Epidermal melanocyte (primary cell): Measurements from ENCODE around the gene CASZ1.

Experiments used
- DNase-seq: peaks from one replicate; pipeline ENCODE4 v3.0.0; 2011; ENCODE audit warnings: low spot score; ENCODE audit not compliant: insufficient read length

The CASZ1 gene

DNA sequence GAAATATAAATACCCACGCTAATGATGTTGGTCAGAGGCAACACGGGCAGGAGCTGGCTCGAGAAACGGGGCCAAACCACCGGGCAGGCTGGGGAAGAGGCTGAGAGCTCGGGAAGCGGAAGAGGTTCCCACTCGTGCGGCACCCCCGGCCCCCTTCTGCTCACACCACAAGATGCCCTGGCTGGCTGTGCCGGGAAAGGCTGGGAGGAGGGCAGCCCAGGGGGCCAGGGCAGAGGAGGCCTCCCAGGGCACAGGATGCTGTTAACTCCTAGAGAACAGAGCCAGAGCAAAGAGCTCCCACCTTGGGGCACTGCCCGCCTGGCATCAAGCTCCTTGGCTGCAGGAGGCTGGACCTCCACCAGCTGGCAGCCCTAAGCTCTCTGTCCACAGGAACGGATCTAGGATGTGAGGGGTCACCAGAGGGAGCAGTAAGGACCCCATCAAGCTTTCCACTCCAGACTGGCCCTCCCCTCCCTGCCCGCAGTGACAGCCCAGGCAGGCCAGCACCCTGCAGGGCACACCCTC, 44.8 kb downstream of the CASZ1 start:
- DNase-seq, result no peak

DNA sequence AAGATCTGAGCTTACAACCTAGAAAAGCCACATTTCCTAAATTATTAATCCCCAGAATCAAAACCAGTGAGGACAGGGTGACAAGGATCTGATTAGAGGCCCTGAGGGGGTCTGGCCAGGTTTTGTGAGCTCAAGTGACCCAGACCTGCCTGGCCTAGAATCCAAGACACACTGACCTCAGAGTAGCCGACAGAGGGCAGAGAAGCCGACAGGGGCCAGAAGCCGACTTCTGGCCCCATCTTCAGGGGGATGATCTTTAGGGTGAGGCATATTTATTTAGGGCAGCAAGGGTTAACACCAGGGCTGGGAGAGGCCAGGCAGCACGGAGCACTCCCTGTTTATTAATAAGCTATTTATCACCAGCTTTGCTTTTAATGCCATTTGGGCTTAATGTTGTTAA, 45.3 kb downstream of the CASZ1 start:
- DNase-seq, result no peak

DNA sequence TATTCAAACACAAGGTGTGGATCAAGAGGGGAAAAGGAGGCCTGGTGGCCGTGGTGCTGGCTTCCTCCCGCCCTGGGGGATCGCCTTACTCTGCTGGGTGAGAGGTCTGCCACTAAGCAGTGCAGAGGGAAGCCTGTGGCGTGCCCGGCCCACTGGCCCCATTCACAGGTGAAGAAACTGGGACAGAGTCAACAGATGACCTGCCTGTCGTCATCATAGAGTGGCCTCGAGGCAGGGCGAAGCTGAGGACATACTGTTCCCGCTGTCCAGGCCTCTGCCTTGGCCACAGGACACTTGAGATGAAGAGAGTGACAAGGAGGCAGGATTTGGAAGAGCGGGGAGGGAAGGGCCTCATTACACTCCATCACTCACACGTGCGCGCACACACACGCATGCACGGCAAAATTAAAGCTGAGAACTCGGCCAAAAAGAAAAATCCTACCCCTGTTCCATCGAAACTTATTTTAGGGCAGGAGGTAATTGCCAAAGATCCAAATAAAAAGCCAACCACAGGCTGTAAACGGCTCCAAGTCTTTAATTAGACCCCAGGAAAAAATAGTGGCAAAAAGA, 50.5 kb downstream of the CASZ1 start:
- no peak for DNase-seq

GRCh38 chr1:10745383-10745782, 51.1 kb downstream of the CASZ1 start:
- no peak for DNase-seq

- DNase-seq, result no peak
These were observed 51.7 kb downstream of the CASZ1 start for GRCh38 chr1:10744654-10745238.

- no peak for DNase-seq
These were observed 52.4 kb downstream of the CASZ1 start for GRCh38 chr1:10744029-10744428.

- DNase-seq, result no peak
These were observed 54.8 kb downstream of the CASZ1 start for GRCh38 chr1:10741696-10742095.

GRCh38 chr1:10740123-10740522, 56.3 kb downstream of the CASZ1 start:
- DNase-seq, result no peak

DNA sequence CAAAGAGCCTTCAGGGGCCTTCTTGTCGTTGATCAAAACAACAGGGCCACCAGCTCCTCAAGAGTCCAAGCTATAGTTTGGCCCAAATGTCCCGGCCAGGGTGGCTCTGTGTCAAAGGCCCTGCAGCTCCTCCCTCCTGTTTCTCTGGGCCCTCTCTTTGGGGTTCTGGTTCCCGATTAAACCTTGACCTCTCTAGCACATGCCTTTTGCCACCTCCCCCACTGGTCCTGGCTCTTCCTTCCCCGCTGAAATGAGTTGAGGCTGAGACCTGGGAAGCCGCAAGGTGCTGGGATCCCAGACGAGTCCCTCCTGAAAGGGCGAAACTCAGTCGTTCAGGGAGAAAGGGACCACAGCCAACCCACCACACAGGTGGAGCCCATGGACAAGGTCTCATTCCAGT, 56.9 kb downstream of the CASZ1 start:
- no peak for DNase-seq

DNA sequence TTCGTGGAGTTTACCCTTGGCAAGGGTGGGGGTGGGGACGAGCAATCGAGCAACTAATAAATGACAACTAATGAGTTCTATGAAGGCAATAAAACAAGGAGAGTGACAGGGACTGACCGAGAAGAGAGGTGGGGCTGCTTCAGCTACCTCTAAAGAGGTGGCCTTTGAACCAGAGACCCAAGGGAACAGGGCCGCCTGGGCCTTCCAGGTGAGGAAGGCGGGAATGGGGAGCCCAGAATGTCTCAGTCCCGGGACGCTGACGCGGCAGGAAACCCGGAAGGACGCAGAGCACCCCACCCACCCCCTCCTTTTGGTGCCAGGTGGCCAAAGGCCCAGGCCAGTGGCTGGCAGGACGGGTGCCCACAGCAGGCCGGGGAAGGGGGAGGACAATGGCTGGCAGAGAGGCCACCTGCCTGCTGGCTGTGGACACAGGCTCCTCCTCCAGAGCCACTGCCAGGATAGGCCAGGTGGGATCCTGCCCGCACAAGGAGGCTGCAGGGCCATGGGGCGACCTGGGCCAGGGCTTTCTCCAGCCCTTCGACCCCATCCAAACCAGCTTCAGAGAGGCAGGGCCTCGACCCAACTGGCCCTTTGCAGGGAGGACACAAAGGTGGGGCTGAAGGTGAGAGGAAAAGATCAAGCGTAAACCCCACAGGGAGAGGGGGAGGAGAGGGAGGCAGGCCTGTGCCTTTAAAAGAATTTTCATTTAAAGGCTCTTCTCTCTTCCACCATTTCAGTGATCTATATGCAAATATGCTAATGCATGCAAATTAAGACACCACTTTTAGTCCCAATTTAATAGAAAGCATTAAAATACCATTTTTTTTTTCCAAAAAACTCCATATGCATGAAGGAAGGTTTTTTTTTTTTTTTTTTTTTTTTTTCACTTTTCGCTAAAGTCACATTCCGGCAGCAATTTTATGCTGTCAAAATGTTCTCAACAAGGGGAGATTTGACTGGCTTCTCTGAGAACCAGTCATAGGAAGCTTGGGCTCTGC, 58.1 kb downstream of the CASZ1 start:
- DNase-seq, result no peak

DNA sequence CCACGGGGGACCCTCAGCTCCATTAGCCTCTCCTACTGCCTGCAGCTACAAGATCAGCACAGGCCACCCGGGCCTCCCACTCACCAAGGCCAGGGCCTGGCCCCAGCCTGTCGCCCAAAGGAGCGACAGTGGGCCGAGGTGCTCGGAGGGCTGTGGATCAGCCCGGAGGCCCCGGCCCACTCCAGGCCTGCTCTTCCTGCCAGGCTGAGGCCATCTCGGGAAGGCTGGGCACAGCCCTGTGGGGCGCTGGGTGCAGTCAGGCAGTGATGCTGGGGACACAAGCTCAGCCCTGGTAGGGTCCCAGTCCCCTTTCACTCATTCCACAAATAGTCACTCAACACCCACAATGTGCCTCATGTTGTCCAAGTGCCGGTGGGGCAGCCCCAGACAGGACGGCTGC, 58.8 kb downstream of the CASZ1 start:
- no peak for DNase-seq

DNA sequence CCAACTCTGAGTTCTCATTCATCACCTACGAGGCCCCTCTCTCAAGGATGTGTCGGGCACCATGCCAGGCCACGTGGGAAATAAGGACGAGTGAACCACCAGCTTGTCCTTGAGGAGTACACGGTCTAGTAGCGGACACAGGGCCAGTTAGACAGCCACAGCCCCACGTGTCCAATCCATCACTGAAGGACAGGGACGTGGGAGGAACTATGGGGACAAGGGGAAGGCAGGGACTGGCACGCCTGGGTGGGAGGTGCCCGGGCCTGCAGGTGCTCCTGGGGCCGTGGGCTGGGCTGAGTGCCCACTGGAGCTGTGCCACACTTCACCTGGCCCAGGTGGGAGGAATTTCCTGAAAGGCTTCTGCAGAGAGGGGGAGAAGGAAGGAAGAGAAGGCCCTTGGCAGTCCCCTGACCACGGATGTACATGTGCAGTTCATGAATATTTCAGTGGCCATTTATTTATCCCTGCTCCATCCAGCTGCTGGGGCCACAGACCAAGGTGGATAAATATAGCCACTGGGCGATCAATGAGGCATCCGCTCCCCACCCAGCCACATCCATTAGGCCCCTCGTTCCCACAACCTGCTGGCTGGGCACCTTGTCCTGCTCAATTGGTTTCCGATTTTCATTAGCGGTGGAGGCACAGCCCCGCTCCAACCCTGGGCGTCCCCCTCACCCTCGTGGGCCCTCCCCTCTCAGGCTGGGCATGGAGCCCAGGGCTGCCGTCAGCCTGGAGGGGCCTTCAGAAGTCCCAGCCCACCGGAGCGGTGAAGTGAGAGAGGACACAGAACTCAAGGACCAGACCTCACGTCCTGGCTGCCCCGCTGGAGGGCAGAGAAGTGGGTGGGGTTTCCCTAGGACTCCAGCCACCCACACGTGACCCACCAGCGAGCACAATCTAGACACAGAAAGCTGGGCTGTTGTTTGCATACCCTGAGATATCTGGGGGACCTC, 59.5 kb downstream of the CASZ1 start:
- DNase-seq, result no peak

GRCh38 chr1:10735563-10736305, 60.7 kb downstream of the CASZ1 start:
- no peak for DNase-seq

- no peak for DNase-seq
These were observed 61.4 kb downstream of the CASZ1 start for GRCh38 chr1:10734962-10735544.

- no peak for DNase-seq
These were observed 62.1 kb downstream of the CASZ1 start for GRCh38 chr1:10734375-10734774.

DNA sequence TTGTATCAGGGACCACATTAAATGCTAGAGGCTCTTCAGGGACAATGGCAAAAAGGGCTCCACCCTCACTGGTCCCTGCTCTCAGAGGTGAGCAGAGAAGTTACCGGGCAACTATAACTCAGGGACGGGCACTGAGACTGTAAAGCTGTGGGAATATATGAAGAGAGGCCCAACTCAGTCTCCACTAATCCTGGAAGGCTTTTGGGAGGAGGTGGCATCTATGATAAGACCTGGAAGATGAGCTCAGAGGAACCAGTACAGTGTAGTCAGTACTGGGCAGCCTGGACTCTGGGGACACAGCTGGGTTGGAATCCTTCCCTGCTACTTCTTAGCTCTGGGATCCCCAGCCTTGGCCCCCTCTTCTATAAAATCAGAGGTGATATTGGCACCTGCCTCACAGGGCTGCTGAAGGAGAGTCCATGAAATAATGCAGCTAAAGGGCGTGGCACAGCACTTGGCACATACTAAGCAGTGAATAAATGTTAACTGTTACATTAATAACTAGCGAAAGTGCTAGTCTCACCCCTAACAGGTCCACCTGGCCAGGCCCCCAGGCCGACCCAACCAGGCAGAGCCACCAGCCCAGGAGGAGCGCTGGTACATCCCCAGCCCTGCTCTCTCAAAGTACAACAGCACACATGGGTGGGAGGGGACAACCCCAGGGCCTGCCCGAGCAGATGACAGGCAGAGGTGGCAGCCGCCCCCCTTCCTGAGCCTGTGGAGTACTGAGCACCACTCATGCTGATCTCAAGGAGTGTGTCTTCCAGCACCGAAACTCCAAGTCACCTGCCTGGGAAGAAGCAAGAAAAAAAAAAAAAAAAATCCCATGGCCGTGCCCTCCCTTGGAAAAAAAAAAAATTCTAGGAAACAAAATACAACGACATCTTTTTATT, 62.7 kb downstream of the CASZ1 start:
- no peak for DNase-seq

DNA sequence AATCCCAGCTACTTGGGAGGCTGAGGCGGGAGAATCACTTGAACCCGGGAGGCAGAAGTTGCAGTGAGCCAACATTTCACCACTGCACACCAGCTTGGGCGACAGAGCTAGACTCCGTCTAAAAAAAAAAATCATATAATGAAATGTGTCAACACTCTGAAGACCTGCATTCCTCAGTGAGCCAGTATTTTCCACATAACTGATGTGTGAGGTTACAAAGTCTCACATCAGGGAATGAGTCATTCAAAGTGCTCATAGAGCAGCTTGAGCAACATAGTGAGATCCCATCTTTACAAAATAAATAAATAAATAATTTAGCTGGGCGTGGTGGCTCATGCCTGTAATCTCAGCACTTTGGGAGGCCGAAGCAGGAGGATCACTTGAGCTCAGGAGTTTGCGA, 65.5 kb downstream of the CASZ1 start:
- DNase-seq, result no peak

- no peak for DNase-seq
These were observed 67.6 kb downstream of the CASZ1 start for GRCh38 chr1:10728595-10729410.
